Activated CD8-positive, alpha-beta memory T cell treated with anti-CD3 and anti-CD28 coated beads, Interleukin-2, amount 50 U/mL, for 48 hours (primary cell): ENCODE results near the gene KCNQ4.

Experiments used
- DNase-seq: peaks from one replicate; pipeline ENCODE4 v3.0.0-alpha.2; 2020

KCNQ4 gene

DNA sequence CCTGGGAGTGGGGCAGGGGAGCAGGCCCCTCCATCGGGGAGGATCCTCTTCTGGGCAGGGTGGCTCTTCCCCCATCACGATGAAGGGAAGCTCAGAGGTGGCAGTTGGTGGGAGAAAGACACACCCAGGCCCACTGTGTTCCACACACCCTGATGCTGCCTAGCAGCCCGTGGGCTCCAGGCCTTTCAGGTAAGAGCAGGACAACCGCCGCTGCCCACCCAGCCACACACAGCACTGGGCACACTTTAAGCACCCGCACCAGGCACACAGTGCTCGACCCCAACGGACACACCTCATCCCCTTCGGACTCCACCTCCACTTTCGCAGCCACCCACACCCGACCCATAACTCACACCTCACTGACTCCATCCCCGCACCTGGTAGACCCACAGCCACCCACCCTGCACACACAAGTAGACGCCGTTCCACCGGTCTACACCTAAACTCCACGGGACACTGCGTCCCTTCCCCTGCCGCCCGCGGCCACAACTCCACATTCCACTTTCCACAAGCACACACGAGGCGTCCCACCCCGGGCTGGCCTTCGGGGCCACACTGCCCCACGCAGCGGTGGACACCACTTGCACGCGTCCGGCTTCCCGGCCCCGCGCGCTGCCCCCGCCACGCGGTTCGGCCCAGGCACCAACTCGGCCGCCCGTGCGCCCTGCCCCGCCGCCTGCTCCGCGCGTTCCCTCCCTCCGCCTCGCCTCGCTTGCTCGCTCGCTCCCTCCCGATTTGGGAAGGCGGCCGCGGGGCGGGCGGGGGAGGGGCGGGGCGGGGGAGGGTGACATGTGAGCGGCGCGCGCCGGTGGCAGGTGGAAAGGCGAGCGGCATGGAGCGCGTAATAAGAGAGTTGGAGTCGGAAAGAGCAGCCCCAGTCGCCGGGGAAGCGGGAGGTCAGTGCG is at the start of gene KCNQ4:
Gene KCNQ4 (plus strand): TSS at position 787 of the 905 bp plus-strand sequence. CDS start 307 bp downstream, outside the sequence.
- DNase-seq, result no peak

DNA sequence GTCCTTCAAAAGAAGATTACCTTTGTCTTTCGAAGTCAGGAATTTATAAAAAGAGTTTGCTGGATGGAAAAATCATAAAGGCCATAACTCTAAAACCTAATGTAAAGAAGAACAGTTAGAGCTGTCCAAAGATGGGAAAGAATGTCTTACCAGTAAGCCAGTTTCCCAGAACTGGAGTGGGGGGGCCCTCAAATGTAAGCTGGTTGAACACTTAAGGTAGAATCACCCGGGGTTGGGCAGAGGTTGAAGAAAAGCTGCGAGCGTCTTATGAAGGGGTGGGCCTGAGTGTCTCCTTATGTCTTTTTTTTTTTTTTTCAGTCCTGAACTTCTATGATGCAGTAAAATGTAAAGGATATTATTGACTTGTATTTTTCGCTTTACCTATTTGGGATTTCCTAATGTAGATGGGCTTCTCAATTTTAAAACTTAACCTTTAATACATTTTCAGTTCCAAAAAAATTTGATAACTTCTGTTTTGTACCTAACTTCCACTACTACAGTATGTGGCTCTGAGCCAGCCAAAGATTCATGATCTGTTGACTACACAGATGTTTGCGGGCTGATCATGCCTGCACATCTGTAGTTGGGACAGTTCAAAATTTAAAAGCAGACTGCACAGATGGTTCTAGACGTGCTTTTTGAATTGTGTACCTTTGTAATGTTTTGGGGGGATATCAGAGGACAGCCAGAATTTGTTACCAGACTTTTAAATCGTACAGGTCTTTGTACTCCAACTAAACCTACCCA is 48.5 kb upstream of the KCNQ4 start:
- DNase-seq, result no peak

DNA sequence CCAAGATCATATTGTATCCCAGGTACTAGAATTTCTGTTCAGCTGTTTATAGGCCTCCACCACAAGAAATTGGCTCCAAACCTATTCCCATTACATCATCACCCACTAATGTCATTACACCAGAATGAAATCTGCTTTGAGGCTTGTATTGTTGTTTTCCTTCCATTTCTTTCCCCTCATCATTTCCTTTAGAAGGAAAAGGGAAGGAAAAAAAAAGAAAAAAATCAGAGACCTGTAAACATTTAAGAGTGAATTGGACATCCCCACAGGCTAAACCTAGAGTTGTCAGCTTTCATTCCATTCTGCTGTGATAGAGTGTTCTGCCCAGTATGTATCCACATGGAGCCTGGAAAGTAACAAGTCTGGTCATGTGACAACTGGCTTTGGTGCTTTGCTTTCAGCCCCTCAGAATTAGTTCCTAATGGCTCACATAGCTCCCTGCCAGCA is 47.5 kb upstream of the KCNQ4 start:
- no peak for DNase-seq

DNA sequence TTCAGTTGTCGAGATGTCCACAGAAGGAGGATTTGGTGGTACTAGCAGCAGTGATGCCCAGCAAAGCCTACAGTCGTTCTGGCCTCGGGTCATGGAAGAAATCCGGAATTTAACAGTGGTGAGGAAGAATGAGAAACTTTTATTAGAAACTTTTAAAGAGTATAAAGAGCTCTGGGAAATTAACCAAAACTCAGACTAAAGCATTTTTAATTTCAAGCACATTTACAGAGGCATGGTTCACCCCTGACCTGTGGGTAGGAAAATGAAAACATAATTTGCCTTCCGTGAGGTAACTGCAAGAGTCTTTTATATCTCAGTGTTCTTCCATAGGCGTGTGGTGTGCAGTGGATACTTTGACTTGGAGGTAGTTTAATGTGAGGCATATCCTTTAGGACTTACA is 44.8 kb upstream of the KCNQ4 start:
- no peak for DNase-seq

DNA sequence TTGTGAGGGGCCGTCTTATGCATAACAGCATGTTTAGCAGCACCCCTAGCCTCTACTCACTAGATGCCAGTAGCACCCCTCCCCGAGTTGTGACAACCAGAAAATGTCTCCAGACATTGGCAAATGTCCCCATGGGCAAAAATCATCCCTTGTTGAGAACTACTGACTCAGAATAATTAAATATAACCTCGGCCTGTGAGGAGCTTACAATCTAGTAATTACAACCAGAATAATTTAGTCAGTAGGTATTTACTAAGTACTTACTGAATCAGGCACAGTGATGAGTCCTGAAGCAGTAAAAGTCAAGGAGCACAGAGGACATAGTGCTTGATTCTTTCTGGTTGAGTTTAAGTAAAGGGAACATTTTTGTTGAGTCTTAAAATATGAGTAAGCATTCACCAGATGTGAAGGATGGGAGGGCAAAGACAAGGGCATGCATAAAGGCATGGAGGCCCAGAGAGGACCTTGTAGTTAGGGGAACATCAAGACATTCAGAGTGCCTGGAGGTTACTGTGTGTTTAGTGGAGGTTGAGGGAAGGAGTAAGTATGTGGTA is 44.1 kb upstream of the KCNQ4 start:
- DNase-seq, result no peak

DNA sequence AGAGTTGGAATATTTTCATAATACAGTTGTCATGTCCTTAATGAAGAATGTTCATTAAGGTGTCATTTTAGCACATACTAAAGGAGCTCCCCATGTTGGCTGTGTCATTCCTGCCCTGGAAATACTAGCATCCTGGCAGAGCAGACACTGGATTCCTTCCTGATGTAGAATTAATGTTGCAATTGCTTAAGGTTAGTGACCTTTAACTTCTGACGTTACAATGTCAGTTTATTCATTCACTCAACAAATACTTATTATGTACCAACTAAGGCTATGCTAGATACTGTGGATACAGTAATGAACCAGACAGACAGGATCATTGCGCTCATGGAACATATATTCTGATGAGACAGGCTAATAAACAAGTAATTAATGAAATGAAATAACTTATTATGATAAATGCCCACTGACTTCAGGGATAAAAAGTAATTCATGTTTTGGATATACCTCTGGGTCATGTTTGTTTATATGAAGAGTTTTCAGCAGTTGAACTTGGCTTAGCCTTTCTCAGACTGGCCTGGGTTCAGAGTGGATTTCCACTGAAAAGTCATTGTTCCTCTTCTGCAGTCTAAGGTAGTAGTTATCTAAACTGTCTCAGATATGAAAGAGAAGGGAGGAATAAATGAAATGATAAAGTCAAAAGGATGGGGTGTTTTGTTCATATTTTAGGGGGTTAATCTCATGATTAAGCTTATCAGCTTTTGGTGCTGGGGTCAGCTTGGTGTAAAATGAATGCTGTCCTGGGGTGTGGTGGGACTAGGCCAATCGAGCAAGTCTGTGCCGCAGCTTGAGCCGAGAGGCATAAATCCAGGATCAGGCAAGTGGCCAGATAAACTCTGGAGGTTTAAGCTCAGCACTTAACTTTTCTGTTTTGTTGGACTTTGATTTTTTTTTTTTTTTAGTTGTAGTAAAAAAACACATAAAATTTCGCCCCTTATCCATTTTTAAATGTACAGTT is 43.3 kb upstream of the KCNQ4 start:
- no peak for DNase-seq

DNA sequence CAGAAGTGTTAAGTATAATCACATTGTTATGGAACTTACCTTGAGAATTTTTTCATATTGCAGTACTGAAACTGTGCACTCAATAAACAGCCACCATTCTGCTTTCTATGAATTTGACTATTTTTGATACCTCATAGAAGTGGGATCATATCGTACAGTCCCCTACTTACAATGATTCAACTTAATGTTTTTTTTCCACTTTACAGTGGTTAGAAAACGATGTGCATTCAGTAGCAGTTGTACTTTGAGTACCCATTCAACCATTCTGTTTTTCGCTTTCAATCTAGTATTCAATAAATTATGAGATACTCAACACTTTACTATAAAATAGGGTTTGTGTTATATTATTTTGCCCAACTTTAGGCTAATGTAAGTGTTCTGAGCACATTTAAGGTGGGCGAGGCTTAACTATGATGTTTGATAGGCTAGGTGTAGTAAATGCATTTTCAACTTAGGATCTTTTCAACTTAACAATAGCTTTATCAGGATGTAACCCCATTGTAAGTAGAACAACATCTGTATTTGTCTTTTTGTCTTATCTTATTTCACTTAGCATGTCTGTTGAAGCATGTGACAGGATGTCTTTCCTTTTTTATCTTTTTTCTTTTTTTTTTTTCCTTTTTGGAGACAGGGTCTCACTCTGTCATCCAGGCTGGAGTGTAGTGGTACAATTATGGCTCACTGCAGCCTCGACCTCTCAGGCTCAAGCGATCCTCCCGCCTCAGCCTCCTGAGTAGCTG is 42.4 kb upstream of the KCNQ4 start:
- DNase-seq, result no peak

DNA sequence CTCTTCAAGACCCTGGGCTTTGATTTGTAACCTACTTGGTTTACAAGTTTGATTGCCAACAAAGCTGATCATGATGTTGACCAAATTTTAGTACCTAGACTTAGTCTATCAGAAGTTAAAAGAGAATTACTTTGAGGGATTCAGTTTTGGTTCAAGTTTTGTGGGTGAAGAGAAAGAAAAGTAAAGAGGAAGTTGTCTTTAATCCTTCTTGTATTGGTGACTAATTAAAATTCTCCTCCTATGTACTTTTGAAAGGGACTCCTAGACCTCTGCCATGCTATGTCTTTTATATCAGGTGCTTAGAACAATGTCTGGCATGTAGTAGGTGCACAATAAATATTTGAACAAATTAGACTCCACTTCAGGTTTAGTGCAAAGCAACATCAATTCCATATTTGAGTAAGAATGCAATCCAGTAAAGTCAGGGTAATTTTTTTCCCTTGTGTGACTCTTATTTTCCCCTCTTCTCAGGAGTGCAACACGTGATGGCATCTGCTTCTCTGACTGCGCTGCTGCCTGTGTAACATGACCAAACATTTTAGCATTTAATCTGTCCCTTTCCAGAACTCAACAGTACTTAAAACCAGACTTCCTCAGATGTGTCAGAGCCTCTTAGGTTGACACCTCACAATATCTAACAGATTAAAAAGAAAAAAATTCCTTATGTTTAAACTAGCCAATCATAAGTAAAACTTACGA is 41.1 kb upstream of the KCNQ4 start:
- no peak for DNase-seq

DNA sequence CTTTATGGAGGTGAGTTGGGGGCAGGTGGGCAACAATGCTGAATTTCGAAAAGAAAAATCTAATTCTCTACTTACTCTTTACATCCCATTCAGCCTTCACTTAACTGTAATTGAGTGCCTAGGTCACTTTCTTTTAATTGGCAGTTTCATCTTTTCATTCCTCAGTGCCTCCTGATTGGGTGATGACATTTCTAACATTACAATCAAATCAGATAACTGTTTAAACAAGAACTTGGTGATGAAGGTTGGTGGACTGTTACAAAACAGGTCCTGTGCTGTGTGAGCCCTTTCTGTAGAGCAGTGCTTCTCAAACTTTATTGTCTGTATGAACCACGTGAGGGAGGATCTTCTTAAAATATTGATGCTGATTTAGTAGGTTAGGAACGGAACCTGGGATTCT is 40.1 kb upstream of the KCNQ4 start:
- no peak for DNase-seq

DNA sequence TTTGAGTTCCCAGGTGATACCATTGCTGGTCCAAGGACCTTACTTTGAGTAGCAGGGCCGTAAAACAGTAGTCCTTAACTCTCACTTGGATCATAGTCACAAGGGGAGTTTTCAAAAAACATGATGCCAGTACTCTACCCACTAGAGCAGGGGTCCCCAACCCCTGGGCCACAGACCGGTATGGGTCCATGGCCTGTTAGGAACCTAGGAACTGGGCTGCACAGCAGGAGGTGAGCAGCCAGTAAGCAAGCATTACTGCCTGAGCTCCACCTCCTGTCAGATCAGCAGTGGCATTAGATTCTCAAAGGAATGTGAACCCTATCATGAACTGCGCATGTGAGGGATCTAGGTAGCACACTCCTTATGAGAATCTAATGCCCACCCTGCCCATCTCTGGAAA is 39.7 kb upstream of the KCNQ4 start:
- DNase-seq, result no peak

DNA sequence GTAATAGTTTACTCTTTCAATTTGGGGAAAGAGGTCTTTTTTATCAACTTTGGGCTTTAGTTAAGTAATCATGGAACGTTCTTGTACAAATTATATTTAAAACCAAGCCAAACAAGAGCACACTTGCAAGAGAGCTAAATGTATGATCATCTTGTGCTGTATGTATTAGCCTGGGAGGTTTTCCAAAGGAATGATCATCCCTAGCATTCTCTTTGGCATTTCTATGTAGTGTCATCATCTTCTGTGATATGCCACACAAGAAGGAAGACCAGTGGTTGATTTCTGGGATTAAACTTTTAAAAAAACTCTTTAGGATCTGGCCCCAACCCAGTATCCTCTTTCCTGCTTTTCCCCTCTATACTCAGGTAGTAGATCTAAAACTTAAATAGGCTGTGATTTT is 38.4 kb upstream of the KCNQ4 start:
- no peak for DNase-seq

DNA sequence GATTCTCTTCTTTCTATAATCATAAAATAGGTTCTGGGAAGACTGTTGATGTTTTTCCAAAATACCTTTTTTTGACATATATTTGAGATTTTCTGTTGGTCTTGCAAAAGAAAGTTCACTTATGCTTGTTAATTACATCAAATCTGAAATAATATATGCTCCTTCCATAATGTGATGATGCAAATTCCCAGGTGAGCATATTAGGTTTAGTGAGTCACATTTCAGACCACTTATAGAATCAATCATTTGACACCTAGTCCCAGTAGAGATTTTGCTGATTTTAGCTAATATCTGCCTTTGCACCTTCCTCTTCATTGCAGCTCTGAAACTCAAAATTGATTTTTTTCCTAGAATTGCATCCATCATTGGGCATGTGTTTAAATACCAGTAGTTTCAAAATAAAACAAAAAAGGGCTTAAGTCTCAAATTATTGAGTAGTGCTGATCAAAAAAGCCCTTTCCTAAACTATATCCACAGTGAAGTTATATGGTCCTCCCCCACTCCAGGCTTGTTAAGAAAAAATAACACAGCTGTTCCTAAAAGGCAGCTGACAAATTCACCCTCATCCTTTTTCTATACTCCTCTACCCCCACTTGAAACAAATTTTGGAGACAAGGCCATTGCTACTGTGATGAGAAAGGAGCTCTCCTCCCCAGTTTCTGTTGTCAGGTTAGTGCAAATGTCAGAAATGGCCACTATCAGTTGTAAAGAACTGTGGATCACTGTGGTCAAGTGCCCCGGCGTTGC is 37.1 kb upstream of the KCNQ4 start:
- DNase-seq, result no peak

DNA sequence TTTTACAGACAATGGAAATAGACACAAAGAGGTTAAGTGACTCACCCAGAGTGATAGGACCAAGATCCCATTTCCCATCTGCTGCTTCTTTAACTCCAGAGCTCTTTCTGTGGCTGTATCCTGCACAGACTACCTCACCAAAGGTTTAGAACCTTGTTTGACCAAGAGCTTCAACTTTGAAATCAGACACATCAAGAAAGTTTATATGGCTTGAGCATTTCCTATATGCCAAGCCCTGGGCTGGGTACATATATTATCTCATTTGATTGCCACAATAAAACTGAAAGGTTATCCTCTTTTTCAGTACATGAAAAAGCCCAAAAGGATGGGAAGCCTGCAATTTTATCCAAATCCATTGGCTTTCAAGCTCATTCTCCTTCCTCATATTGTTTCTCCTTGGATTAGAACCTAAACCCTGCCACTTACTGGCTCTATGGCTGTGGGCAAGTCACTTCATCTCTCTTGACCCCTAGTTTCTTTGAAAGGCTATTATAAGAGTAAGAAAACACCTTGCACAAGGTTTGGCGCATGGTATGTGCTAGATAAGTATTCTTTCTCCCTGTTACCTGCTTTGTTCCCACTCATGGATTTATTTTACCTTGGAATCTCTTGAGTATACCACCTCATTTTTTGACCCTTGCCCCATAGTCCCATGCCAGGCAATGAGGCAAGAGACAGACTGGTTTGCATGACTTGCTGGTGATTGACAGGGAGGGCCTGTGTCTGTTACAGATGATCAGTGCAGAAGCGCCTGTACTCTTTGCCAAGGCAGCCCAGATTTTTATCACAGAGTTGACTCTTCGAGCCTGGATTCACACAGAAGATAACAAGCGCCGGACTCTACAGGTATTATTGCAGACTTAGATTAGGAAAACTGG is 34.5 kb upstream of the KCNQ4 start:
- no peak for DNase-seq

DNA sequence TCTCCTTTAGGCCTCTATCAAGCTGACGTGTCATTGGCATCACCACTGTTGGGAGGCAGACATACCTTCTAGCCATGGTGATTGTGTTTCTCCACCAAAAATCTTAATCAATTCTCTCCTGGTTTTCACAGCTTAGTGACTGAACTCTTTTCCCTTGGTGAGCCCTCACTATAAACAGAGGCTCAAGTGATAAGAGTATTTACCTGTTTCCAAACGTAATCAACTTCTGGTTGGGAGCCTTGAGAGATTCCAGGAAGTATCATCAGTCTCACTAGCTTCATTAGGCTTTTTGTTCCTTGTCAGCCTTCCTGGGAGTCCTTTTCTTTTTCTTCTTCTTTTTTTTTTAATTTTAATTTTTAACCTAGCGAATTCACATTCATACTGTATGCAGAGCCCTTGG is 33.8 kb upstream of the KCNQ4 start:
- DNase-seq, result no peak

DNA sequence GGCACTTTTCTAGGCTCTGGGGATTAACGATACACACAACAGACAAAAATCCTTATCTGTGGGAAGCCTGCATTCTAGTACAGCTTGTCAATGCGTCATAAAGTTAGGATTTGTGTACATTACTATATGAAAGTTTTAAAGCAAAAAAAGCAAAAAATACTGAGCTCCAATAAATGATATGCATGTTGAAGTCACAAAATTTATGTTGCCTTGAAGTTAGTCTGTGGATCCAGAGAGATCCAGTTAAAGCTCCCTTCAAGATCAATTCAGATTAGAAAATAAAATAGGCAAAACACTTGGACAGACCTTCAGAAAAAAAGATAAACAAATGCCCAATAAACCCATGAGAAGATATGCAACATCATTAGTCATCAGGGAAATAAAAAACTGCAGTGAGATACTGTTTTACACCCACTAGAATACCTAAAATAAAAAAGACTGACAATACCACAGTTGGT is 33.1 kb upstream of the KCNQ4 start:
- DNase-seq, result no peak

DNA sequence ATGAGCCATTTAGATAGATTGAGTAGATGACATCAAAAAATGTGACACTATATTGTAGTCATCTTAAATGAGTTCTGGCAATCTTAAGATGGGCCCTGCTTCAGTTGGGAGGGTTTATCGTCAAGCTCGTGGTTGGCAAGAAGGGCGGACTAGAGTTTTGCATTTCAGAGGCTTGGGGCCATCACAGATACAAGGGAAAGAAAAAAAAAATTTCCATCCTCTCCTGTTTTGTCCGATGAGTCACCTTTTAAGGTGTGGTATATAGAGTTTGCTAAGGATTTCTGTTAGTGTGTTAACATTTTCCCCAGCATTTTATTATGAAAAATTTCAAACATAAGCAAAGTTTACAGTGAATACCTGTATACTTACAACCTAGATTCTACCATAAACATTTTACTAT is 31.8 kb upstream of the KCNQ4 start:
- DNase-seq, result no peak

DNA sequence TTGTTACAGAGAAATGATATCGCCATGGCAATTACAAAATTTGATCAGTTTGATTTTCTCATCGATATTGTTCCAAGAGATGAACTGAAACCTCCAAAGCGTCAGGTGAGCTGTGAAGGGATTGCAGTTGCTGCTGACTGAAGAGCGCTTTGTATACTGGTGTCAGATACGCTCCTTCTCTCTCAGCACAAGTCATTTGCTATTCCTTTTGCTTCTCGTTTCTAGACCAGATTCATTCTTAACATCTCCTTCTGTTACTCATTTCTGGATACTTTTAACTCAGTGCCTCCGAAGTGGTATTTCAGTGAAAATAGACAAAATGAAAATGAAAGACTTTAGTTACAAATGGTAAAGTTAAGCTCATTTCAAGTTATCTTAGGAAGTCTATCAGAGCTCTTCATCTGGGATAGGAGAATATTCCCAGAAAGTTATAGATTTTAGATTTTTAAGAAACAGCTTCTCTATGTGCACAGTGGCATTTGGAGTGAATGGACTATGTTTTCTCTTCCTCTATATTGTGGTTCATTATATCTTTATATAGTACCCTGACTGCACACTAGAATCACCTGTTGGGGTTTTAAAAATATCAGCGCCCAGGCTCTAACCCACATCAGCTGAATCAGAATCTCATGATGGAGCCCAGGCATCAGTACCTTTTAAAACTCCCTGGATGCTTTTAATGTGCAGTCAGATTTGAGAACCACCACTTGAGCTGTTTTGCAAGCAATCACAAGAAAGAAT is 30.3 kb upstream of the KCNQ4 start:
- no peak for DNase-seq

DNA sequence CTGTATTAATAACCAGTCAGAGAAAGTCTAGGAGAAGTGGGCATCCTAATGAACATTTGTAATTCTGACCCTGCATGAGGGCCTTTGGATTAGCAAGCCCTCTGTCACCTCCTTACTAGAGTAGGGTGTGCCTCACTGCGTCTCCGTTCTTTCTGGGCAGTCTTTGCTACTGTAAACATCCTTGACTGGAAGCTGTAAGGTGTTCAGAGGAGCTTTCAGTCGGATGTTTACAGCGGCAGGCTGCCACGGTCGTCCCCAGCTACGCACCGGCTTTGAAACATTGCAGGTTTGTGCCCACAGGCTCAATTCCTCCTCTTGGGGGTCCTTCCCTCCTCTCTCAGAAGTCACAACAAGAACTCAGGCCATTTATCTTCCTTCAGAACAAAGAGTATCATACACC is 29.4 kb upstream of the KCNQ4 start:
- DNase-seq, result no peak

DNA sequence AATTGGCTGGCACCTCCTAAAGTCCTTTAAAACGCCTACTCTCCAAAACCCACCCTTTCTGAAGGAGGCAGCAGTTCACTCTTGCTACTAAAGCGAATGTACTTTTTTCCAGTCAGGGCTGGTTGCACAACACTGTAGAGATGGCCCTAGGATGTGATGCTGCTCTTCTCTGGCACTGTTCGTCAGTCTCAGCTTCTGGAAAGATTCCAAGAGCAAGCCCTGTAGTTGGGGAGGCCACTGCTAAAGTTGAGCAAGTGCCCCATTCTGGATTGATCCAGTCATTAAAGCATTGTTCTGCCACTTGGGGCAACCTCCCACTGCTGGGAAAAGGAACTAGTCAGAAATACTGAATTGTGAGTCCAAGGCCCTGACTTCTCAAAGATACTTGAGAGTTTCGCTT is 28.5 kb upstream of the KCNQ4 start:
- no peak for DNase-seq
